HG03175 (cell line): ENCODE results near the gene CLCN6.
A peak's percentile ranks its signal among the peaks of the same experiment; 100 is the strongest.

Source experiments
- ATAC-seq: cut with Tn5 transposase; IDR thresholded peaks from one replicate; pipeline ENCODE4 v1.9.1; 2021; ENCODE audit warnings: mild to moderate bottlenecking, moderate library complexity; ENCODE audit not compliant: unreplicated experiment

The CLCN6 gene

GRCh38 chr1:11805422-11806306, at the start of gene CLCN6, which contains the start of gene MTHFR:
Gene CLCN6, plus strand, starts transcription at chr1:11806191. Its CDS starts 72 bp downstream, at chr1:11806263.
Gene MTHFR, minus strand, starts transcription at chr1:11805964. Its CDS starts 2,848 bp downstream, at chr1:11803116.
- peak; percentile 87 for ATAC-seq

GRCh38 chr1:11757047-11757446, 48.9 kb upstream of the CLCN6 start:
- no peak for ATAC-seq

GRCh38 chr1:11759791-11760190, 46.2 kb upstream of the CLCN6 start:
- no peak for ATAC-seq

GRCh38 chr1:11761285-11761684, 44.7 kb upstream of the CLCN6 start:
- ATAC-seq: no peak

GRCh38 chr1:11761988-11762406, 44.0 kb upstream of the CLCN6 start, which contains the start of gene C1orf167:
Gene C1orf167, plus strand, starts transcription at chr1:11762193. Its CDS starts 2,208 bp downstream, at chr1:11764401.
- no peak for ATAC-seq

- no peak for ATAC-seq
Measured at GRCh38 chr1:11764115-11764514, 41.9 kb upstream of the CLCN6 start.

GRCh38 chr1:11764519-11764918, 41.5 kb upstream of the CLCN6 start:
- ATAC-seq: no peak

- no peak for ATAC-seq
Measured at GRCh38 chr1:11765661-11766428, 40.1 kb upstream of the CLCN6 start.

GRCh38 chr1:11766429-11766776, 39.6 kb upstream of the CLCN6 start:
- ATAC-seq: no peak

- ATAC-seq: no peak
Measured at GRCh38 chr1:11767922-11768704, 37.9 kb upstream of the CLCN6 start.

- ATAC-seq: no peak
Measured at GRCh38 chr1:11768821-11769220, 37.2 kb upstream of the CLCN6 start.

- ATAC-seq: no peak
Measured at GRCh38 chr1:11769274-11769673, 36.7 kb upstream of the CLCN6 start.

- ATAC-seq: no peak
Measured at GRCh38 chr1:11770011-11770410, 36.0 kb upstream of the CLCN6 start.

GRCh38 chr1:11771481-11772043, 34.4 kb upstream of the CLCN6 start:
- ATAC-seq: no peak

- ATAC-seq: no peak
Measured at GRCh38 chr1:11772458-11772857, 33.5 kb upstream of the CLCN6 start.

- ATAC-seq: no peak
Measured at GRCh38 chr1:11774753-11775152, 31.2 kb upstream of the CLCN6 start.

GRCh38 chr1:11777658-11778322, 28.2 kb upstream of the CLCN6 start:
- no peak for ATAC-seq

GRCh38 chr1:11778336-11778735, 27.7 kb upstream of the CLCN6 start:
- no peak for ATAC-seq

GRCh38 chr1:11778844-11779623, 27.0 kb upstream of the CLCN6 start:
- no peak for ATAC-seq
